Mucosa of descending colon (tissue), 3 donors: ENCODE data around the gene IQCN. TPM values are rescaled to one million over a fixed set of nuclear protein-coding genes. Genes with fewer than 3 reads are reported as not detected.
A peak's percentile ranks its signal among the peaks of the same experiment; 100 is the strongest.

Experiments
- ATAC-seq: fragments of 200-7000 bp; cut with Tn5 transposase; one replicate; pipeline ENCODE4 v1.9.1; 2020; ENCODE audit warnings: mild to moderate bottlenecking, moderate library complexity
- DNase-seq, 3 donors: peaks; one replicate each; pipeline ENCODE4 v3.0.0-alpha.2; 2020
- H3K36me3 ChIP-seq: fragments of 200-600 bp; one replicate; pipeline ENCODE4 v1.8.0; 2021; ENCODE audit warnings: low read depth, mild to moderate bottlenecking
- H3K4me1 ChIP-seq: fragments of 200-600 bp; one replicate; pipeline ENCODE4 v1.8.0; 2021; ENCODE audit warnings: low read depth, mild to moderate bottlenecking
- H3K4me3 ChIP-seq: fragments of 200-600 bp; one replicate; pipeline ENCODE4 v1.8.0; 2021; ENCODE audit warnings: mild to moderate bottlenecking
- H3K9me3 ChIP-seq: fragments of 200-600 bp; one replicate; pipeline ENCODE4 v1.8.0; 2021; ENCODE audit warnings: mild to moderate bottlenecking
- CTCF ChIP-seq: fragments of 200-600 bp; IDR thresholded peaks from one replicate; pipeline ENCODE4 v1.8.0; 2022; ENCODE audit warnings: antibody characterized with exemption, mild to moderate bottlenecking
- intact Hi-C, 2 donors: fragments of 100-400 bp; cut with DNase I in 1 of 2; cut with micrococcal nuclease in 1 of 2; formaldehyde crosslinking; loops; one replicate each; pipeline versions ENCODE4 v1.11.0 to v1.11.1; 2022; cut with DNase I, micrococcal nuclease
- total RNA-seq, 3 donors: library from RNA; stranded (reverse); fragmentation: NEBNext Ultra II Directional in 2 of 3; extraction: Animal tissue kit (Norgen Biotek cat#: 25700) in 2 of 3; gene quantifications; one replicate each; pipeline versions ENCODE4 v1.2.1 to v1.2.4, GENCODE V29; 2021 to 2023
- donor health status: DM: no; HTN: no; CAD: no; lungs with moderate emphysema.
- donor health status: DM: no; HTN: no; CAD: no.
- donor health status: DM: no; HTN: yes; CAD: no.

Gene IQCN
- total RNA-seq, 3 donors from 2014 or later = 4.4 to 10.6 (median 8.0) TPM

DNA sequence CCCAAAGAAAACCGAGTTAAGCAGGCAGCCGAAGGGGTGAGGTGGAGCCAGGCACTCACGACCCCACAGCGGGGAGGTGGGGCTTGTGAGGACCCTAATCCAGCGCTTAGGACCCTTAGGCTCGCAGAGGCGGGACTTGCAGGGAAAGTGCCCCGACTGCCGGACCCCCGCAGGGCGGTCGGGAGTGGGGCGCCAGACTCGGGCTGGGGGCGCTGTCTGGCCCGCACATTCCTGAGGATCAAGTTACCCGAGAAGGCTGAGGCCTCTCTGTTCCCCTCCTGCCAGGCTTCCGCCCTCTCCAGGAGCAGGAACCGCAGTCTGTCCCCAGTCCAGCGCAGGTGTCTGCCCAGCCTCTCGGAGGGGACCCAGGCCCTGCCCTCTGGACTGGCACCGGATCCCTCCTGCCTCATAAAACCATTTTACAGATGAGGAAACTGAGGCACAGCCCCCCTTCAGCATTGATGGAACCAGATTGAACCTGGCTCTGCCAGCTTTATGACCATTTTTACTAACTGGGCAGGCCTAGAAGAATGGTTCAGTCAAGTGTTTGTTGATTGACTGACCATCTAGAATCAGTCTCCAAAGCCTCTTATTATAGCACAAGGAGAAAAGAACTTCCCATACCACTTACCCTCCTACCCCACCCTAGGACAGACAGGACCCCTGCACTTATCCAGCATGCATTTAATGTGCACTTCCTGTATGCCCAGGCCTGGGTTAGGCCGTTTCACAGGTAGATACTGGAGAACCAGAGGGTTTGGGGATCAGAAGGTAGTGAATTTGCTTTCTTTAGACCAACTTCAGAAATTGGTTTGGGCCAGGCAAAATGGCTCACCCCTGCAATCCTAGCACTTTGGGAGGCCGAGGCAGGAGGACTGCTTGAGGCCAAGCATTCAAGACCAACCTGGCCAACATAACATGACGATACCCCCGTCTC, 13.9 kb upstream of the IQCN start:
- ATAC-seq = no peak
- no peak for TF ChIP-seq CTCF
- Histone ChIP-seq H3K9me3 (no peaks in the 10 kb centered on the region), H3K4me1 (peaks cover 25% of the 10 kb centered on the region), H3K36me3 (no peaks in the 10 kb centered on the region), H3K4me3 (no peak overlapping the region)
- intact Hi-C loops = no loop called here
- peak in 1 of 3 donors; percentile 53 for DNase-seq

GRCh38 chr19:18286973-18287635, 12.9 kb upstream of the IQCN start:
- TF ChIP-seq CTCF = no peak
- H3K9me3 ChIP-seq = no peaks in the 10 kb centered on the region
- H3K36me3 ChIP-seq = no peaks in the 10 kb centered on the region
- intact Hi-C loops = no loop called here
- H3K4me1 ChIP-seq = peaks cover 32% of the 10 kb centered on the region
- ATAC-seq (no peak), DNase-seq (no peak)
- no peak overlapping the region for H3K4me3 ChIP-seq

GRCh38 chr19:18284712-18285360, 10.6 kb upstream of the IQCN start:
- H3K9me3 ChIP-seq = no peaks in the 10 kb centered on the region
- TF ChIP-seq CTCF = no peak
- no peak overlapping the region for H3K4me3 ChIP-seq
- ATAC-seq (no peak), DNase-seq (peak in 1 of 3 donors; percentile 52)
- no peaks in the 10 kb centered on the region for H3K36me3 ChIP-seq
- H3K4me1 ChIP-seq = peaks cover 19% of the 10 kb centered on the region
- intact Hi-C loops = loop anchor here in 1 of 2 donors (5.0 kb wide), 1 partner anchor 37 kb away; the partner anchor contains the start of gene LSM4

DNA sequence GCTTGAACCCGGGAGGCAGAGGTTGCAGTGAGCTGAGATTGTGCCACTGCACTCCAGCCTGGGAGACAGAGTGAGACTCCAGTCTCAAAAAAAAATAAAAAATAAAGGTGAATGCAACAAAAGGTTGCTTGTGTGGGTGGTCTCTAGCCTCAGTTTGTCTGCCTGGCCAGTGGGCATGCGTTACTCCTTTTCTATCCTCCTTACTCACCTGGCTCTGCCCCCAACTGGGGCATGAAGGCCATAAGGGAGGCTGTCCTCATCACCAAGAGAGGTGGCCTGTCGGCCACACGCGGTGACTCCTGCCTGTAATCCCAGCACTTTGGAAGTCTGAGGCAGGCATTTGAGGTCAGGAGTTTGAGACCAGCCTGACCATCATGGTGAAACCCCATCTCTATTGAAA, 9.1 kb upstream of the IQCN start:
- no peak for DNase-seq
- H3K4me3 ChIP-seq = no peak overlapping the region
- intact Hi-C loops = loop anchor here in 1 of 2 donors (5.0 kb wide), 1 partner anchor 39 kb away; the partner anchor contains the start of gene LSM4
- H3K36me3 ChIP-seq = no peaks in the 10 kb centered on the region
- TF ChIP-seq CTCF = no peak
- H3K9me3 ChIP-seq = no peaks in the 10 kb centered on the region
- H3K4me1 ChIP-seq = peaks cover 33% of the 10 kb centered on the region
- ATAC-seq = no peak

- no peaks in the 10 kb centered on the region for H3K36me3 ChIP-seq
- DNase-seq (peak in 2 of 3 donors; percentile 66 to 85), ATAC-seq (peak; percentile 37)
- intact Hi-C loops = loop anchor here in 1 of 2 donors (5.0 kb wide), 1 partner anchor 40 kb away; the partner anchor contains the start of gene LSM4
- H3K4me1 ChIP-seq = peaks cover 39% of the 10 kb centered on the region
- no peaks in the 10 kb centered on the region for H3K9me3 ChIP-seq
- TF ChIP-seq CTCF = no peak
- H3K4me3 ChIP-seq = no peak overlapping the region
These were observed 8.5 kb upstream of the IQCN start for GRCh38 chr19:18282788-18283141.
